Neural cell (in vitro differentiated cells): Measurements from ENCODE around the gene SEPTIN8.

ENCODE experiments used
- EP300 ChIP-seq: fragments of 450-650 bp; conservative IDR thresholded peaks from 2 replicates; pipeline ENCODE4 v1.6.1; 2014; ENCODE audit warnings: antibody characterized with exemption, mild to moderate bottlenecking, moderate library complexity; ENCODE audit not compliant: poor library complexity, severe bottlenecking
- EZH2 ChIP-seq: fragments of 200-600, 300-800 bp; shearing (Covaris generic), sonication (generic); IDR thresholded peaks from 2 replicates; pipeline ENCODE4 v1.6.1; 2014; ENCODE audit warnings: antibody characterized with exemption, low read length, borderline replicate concordance, mild to moderate bottlenecking; ENCODE audit not compliant: insufficient read depth, poor library complexity, severe bottlenecking
- MXI1 ChIP-seq: fragments of 450-650 bp; conservative IDR thresholded peaks from 2 replicates; pipeline ENCODE4 v1.6.1; 2014; ENCODE audit warnings: antibody characterized with exemption, mild to moderate bottlenecking; ENCODE audit not compliant: poor library complexity, severe bottlenecking
- POLR2AphosphoS5 ChIP-seq: IDR thresholded peaks from 2 replicates; pipeline ENCODE4 v1.6.1; 2012
- RAD21 ChIP-seq: fragments of 450-650 bp; conservative IDR thresholded peaks from 2 replicates; pipeline ENCODE4 v1.6.1; 2014; ENCODE audit warnings: antibody characterized with exemption, mild to moderate bottlenecking, moderate library complexity
- SMC3 ChIP-seq: fragments of 450-650 bp; conservative IDR thresholded peaks from 2 replicates; pipeline ENCODE4 v1.6.1; 2014; ENCODE audit warnings: antibody characterized with exemption, mild to moderate bottlenecking, moderate library complexity; ENCODE audit not compliant: poor library complexity
- TAF1 ChIP-seq: IDR thresholded peaks from 2 replicates; pipeline ENCODE4 v1.6.1; 2012; ENCODE audit warnings: low read depth
- TF ChIP-seq, protein P1 (sequence below): IDR thresholded peaks from 2 replicates; pipeline ENCODE4 v1.6.1; 2012; ENCODE audit warnings: borderline replicate concordance
- TF ChIP-seq, protein P2 (sequence below): fragments of 450-650 bp; IDR thresholded peaks from 2 replicates; pipeline ENCODE4 v1.5.1; 2014; ENCODE audit warnings: antibody characterized with exemption, mild to moderate bottlenecking, moderate library complexity; ENCODE audit not compliant: poor library complexity, severe bottlenecking

DNA sequence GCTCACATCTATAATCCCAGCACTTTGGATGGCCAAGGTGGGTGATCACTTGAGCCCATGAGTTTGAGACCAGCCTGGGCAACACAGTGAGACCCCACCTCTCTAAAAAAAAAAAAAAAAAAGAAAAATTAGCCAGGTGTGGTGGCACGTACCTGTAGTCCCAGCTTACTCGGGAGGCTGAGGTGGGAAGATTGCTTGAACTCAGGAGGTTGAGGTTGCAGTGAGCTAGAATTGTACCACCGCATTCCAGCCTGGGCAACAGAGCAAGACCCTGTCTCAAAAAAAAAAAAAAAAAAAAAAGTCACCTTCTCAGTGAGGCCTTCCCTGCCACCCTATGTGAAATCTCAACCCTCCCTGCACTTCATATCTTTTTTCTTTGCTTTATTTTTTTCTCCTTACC, 14.0 kb upstream of the SEPTIN8 start:
- TF ChIP-seq RAD21 (no peak), POLR2AphosphoS5 (no peak), EZH2 (no peak), EP300 (no peak), SMC3 (no peak), MXI1 (no peak), TAF1 (no peak)
- TF ChIP-seq, protein P1, sequence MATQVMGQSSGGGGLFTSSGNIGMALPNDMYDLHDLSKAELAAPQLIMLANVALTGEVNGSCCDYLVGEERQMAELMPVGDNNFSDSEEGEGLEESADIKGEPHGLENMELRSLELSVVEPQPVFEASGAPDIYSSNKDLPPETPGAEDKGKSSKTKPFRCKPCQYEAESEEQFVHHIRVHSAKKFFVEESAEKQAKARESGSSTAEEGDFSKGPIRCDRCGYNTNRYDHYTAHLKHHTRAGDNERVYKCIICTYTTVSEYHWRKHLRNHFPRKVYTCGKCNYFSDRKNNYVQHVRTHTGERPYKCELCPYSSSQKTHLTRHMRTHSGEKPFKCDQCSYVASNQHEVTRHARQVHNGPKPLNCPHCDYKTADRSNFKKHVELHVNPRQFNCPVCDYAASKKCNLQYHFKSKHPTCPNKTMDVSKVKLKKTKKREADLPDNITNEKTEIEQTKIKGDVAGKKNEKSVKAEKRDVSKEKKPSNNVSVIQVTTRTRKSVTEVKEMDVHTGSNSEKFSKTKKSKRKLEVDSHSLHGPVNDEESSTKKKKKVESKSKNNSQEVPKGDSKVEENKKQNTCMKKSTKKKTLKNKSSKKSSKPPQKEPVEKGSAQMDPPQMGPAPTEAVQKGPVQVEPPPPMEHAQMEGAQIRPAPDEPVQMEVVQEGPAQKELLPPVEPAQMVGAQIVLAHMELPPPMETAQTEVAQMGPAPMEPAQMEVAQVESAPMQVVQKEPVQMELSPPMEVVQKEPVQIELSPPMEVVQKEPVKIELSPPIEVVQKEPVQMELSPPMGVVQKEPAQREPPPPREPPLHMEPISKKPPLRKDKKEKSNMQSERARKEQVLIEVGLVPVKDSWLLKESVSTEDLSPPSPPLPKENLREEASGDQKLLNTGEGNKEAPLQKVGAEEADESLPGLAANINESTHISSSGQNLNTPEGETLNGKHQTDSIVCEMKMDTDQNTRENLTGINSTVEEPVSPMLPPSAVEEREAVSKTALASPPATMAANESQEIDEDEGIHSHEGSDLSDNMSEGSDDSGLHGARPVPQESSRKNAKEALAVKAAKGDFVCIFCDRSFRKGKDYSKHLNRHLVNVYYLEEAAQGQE: no peak
- TF ChIP-seq, protein P2, sequence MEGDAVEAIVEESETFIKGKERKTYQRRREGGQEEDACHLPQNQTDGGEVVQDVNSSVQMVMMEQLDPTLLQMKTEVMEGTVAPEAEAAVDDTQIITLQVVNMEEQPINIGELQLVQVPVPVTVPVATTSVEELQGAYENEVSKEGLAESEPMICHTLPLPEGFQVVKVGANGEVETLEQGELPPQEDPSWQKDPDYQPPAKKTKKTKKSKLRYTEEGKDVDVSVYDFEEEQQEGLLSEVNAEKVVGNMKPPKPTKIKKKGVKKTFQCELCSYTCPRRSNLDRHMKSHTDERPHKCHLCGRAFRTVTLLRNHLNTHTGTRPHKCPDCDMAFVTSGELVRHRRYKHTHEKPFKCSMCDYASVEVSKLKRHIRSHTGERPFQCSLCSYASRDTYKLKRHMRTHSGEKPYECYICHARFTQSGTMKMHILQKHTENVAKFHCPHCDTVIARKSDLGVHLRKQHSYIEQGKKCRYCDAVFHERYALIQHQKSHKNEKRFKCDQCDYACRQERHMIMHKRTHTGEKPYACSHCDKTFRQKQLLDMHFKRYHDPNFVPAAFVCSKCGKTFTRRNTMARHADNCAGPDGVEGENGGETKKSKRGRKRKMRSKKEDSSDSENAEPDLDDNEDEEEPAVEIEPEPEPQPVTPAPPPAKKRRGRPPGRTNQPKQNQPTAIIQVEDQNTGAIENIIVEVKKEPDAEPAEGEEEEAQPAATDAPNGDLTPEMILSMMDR: no peak
